Right forelimb (tissue), 1 donor: ENCODE measurements around the gene DAB1.

Experiments used
- DNase-seq: peaks from one replicate; pipeline ENCODE4 v3.0.0-alpha.2; 2018

DAB1 gene

DNA sequence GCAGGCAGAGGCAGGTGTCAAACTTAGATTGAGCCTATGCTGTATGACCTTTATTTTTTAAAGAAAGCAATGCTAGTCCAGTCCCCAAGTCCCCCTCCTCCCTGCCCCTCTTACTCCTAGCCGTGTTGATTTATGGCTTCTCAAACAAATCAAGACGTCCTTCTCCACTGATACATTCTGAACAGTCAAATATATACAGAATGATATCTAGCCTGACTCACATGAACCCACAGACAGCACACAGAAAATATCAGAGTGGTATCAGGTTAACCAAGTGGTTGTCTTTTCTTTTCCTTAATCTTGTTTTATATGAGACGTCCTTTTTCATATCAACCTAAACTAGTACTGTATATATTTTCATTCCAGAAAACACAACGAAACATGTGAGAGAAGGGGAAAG is 13.4 kb downstream of the DAB1 start:
- DNase-seq, result no peak

DNA sequence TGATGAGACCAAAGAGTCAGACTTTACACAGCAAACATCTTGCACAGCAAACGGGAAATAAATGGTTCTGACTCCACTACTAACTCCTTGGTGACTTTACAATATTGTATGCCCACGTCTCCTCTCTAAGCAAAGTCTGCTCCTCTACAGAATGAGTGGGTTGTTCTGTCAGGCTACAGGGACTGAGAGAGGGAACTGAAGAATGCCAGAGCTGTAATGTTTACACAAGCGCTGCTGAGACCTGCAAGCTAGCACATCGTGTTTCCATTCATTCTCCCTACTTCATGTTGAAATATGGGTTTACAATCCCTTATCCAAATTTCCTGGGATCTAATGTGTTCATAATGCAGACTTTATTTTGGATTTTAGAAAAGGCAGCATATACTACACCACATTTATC is 15.9 kb downstream of the DAB1 start:
- no peak for DNase-seq

DNA sequence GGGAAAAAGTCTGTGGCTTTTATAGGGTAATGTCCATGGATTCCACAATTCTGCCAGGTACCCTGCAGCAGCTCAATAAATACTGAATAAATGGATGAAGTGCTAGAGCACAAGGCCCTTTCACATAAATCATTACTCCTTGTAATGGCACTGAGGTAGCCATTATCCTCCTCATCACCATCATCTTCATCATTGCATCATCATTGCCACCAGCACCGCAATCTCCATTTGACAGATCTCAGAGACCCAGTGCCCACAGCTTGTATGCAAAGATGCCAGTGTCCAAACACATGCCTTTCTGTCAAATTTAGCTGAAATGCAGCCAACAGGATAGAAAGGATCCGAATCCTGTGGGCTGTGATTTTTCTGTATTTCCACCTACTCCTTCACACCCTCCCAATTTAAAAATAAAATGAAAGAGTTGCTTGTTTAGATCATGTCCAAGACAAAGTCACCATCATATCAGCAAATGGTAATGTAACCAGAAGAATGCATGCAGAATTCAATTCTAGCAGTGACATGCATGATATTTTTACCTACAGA is 17.4 kb downstream of the DAB1 start:
- DNase-seq, result no peak

DNA sequence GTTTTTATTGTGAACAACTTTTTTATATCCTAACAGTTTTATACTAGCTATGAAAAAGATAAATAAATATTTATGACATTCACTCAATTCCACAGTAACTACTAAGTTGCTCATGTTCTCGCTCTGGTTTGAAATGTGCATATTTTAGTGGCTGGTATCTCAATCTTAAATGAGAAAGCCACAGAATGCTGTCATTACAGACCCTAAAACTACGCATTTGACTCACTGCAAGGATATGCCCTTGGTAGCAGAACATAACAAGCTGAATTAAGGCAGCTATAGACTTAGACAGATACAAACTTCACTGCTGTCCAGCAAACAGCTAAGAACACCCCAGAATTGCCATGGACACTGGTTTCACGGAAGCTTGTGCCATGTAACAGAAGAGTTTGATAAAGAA is 19.0 kb downstream of the DAB1 start:
- no peak for DNase-seq

DNA sequence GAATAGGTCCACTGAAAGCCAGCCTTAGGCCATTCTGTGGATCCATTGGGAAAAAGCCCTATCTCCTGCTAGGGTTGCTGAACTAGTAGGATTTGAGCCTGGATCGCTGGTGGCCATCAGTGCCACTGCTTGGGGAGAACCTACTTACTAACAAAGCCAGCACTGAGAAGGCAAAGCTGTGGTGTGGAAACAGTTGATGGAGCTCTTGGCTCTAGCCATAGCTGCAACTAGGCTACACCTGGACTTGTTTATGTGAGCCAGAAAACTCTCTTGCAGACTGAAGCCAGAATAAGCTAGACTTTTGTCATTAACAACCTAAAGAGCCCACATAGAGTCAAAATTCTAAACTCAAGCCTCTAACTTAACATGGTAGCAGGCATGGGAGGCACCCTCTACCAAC is 20.7 kb downstream of the DAB1 start:
- no peak for DNase-seq

DNA sequence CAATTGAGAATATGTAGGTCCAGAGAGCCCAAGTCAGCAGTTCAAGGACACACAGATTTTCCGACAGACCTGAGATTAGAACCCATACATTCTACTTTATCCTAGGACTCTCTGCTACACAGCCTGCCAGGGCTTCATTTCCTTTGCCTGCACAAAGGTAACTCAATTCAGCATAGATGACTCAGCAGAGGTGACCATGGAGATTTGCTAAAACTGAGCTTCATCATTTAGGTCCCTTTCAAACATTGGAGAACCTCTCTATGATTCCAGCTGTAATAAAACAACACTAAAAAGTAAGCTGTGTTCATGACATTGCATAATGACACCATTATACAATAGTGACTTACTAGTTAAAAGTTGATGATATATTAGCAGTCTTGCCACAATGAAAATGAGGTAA is 22.2 kb downstream of the DAB1 start:
- DNase-seq, result no peak

DNA sequence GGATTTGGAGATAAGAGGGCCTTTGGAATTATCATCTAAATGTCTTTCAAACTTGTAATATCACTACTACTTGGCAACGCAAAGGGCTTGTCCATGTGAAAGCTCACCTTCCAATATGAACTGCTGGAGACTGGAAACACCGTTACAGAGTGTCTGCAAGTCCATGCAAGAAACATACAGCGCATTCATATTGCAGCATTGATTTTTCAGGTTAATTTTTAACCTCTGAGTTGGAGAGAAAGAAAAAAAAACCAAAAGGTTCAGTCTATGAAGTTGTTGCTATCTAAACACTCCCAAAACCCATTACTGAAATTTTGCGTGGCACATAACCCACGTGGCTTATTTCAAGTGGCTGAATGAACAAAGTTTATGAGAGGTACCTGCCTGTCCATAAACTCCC is 23.8 kb downstream of the DAB1 start:
- no peak for DNase-seq

DNA sequence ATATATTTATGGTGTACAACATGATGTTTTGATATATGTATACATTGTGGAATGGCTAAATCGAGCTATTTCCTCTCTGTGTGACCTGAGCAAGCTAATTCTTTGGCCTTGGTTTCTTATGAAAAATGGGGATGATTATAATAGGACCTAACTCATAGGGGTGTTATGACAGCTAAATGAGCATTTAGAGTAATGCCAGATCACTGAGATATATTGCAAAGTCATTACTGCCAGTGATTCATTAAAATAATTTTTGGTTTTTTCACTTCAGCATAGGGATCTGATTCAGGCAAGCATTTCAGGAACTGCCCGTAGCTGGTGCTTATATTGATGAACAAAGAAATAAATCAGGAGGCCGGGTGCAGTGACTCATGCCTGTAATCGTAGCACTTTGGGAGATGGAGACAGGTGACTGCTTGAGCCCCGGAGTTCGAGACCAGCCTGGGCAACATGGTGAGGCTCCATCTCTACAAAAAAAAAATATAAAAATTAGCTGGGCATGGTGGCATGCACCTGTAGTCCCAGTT is 30.7 kb downstream of the DAB1 start:
- DNase-seq, result no peak

DNA sequence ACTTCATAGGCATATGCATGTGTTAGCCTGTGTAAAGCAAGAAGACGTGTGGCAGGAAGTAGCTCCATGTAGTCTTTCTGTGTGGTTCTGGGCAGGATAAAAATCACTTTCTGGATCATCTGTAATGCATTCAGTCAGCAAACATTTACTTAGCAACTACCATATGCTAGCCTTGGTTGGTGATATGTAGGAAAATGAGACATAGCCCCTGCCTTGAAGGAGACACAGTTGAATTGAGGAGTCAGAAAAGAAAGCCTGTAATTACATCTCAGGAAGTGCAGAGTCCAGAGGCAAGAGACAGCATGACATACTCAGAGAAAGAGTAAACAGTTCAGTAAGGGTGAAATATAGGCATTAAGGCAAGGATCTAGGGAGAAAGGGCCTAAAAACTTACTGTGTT is 38.5 kb downstream of the DAB1 start:
- DNase-seq, result no peak

DNA sequence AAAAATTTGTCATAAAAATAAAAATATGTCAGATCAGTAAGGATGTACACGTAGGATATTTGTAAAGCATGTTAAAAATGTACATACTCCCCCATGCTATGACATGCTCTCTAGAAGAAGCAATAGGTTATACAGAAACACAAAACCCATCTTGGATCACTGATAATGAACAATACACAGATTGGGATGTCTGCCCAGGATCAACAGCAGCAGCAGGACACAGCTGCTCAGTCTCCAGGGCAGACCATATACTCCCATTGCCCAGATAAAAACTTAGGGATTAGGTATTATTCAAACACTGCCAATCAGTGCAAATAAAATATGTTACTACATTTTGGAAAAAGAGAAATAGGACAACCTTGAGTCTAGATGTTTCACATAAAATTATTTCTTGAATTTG is 39.0 kb downstream of the DAB1 start:
- no peak for DNase-seq

DNA sequence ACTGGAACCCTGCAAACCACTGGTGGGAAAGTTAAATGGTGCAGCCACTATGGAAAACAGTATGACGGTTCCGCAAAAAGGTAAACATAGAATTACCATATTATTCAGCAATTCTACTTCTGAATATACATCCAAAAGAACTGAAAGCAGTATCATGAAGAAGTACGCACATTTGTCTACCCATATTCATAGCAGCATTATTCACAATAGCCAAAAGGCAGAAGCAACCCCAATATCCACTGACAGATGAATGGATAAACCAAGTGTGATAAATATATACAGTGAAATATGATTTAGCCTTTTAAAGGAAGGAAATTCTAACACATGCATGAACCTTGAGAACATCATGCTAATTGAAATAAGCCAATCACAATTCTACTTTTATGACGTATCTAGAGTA is 39.6 kb downstream of the DAB1 start:
- DNase-seq, result no peak

DNA sequence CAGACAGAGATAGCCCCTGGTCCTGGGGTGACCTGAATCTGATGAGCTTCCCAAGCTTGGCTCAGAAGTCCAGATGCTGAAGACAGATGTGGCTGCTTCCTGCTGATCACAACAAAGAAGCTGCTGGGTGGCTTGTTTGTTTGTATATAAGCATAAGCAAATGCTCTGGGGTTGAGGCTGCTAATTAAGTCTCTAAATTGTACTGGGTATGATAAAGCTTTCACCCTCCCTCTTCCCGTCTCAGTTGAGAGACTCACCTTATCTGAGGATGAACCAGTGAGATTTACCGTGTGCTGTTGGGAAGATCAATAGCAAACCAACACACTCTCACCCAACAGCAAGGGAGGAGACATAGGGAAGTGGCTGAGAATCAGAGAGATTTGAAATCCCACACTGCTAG is 42.0 kb downstream of the DAB1 start:
- DNase-seq, result no peak

DNA sequence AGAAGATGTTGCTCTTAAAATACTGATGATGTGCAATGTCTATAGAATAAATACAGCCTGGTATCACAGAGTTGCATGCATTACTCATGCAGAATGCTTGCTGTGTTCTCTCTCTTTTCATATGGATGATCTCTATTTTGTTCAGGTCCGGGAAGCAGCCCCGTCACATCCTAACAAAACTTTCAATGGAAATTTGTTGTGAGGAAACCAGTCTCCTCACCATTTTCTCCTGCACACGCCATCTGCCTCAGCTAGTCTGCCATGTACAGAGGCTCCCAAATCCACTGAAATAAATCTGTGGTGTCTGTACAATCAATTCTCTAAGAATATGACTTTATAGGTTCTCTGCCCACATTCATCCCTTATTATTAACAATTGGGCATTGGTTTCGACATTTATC is 42.4 kb downstream of the DAB1 start:
- DNase-seq, result no peak

DNA sequence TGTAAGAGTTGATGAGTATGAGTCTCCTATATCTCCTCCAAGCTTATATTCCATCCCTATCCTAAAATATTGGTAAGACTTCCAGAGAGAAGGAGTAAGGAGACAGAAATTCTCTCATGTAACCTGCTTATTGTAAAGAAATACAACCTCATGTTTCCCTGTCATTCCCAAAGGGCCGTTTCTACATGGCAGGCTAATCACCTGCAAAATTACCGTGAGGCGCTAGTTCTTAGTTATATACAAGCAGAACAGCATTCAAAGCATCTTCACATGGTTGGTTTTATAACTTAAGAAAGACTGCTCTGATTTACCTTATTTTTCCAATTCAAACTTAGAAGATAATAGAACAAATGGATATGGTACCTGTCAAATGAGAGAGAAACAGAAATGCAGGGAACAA is 42.9 kb downstream of the DAB1 start:
- DNase-seq, result no peak

DNA sequence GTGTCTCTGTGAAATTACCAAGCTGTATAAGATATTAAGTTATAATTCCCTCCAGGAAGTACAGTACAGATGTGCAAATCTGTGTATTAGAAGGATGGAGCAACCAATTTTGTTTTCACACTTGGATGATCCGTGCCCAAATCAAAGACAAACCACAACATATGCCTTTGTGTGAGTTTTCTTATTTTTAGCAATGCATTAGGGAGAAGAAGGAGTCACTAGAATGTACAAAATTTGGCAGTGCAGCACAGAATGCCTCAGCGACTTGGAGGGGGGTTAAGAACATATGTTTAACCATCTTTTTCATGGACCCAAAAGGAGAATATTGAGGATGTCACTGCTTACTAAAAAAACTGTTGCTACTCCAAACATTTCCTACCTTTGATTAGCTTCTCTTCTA is 45.3 kb downstream of the DAB1 start:
- no peak for DNase-seq

DNA sequence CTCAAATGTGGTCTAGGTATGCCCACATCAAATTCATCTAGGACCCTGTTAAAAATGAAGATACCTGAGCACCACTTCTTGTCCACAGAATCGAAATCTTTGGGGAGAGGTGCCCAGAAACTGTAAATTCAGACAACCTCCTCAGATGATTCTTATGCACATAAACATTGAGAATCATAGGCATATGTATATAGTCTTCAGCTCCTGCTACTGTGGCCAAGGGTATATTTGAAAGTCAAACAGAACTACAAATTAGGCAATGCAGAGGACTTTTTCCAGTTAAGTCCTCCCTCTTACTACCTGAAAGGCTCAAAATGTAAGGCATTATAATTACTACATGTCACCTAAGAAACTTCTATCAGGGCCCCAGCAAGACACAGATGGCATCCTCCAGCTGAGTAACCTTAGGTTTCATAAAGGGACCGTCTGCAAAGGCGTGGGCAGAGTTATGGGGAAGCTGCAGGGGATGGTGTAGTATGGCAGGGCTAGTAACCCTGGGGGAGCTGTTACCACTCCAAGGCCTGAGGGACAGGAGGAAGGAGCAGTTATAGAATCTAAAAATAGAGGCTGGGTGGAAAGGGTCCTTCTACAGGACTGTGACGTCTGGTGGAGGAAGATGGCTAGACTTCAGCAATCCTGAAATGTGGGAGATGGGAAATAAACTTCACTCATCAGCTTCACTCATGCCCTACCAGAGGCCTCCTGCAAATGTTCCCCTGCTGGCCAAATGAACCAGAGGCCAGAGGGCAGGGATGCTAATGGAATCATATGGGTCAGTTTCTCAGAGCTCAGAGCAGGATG is 46.3 kb downstream of the DAB1 start:
- no peak for DNase-seq

DNA sequence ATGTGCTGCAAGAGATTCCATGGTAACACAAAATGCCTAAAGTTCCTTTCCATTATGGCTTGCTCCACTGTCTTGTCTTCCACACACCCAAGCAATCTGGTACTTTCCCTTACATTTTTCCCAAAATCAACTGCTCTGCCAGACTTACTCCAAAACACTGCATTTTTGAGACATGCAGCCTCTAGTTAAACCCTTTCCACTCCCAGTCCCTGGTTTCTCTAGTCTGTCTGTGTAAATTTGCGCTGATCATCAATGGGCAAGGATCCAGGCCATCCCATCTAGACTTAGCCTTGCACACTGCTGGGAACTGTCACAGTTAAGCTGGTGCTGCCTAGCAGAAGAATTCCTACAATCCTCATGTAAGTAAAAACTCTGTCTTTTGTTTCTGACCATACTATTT is 47.8 kb downstream of the DAB1 start:
- DNase-seq, result no peak

DNA sequence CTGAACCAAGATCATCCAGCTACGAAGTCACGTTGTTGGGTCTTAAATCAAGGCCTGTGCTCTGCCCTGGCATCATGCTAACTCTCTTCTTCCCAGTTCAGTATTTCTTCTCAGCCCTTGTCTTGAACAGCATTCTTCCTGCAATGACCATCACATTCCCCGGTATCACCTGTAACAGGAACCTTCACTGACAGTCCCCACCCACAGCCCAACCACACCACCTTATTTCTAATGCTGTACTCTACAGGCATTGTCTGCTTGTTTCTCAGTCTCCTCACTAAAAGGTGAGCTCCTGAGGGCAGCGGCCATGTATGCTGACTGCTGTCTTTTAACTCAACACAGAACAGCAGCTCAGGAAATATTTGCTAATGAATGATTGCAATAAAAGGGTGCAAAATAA is 54.0 kb downstream of the DAB1 start:
- DNase-seq, result no peak

DNA sequence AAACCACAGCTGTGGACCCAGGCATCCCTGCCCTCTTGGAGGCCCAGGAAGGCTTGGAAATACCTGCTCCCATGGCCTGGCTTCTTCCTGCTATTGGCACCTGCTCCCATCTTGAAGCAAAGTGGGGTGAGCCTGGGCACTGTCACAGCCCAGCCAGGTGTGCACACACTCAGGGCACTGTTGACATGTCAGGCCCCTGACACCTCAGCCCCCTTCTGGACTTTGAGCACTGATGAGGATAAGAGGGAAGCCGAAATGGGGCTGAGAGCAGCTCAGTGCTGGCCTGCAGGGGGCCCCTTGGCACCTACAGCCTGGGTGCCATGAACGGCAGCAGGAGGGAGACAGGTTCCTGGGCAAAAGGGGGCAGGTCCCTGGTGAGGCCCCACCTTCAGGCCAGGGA is 55.9 kb downstream of the DAB1 start:
- no peak for DNase-seq

DNA sequence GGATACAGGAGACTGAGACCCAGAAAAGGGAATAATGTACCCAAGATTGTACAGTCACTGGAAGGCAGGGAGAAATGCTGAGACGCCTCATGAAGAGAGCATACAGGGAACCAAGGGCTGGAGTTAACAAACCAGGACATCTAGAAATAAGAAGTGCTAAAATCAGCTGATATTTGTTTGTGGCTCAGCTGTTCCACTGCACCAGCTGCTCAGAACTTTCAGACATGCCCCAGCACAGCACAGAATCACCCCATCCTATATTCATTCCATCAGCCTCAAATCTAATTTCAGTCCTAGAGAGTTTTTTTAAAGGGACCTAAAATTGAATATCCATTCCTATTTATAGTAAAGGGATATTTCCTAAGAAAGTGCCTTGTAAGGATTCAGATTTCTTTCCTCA is 60.2 kb downstream of the DAB1 start:
- DNase-seq, result no peak

DNA sequence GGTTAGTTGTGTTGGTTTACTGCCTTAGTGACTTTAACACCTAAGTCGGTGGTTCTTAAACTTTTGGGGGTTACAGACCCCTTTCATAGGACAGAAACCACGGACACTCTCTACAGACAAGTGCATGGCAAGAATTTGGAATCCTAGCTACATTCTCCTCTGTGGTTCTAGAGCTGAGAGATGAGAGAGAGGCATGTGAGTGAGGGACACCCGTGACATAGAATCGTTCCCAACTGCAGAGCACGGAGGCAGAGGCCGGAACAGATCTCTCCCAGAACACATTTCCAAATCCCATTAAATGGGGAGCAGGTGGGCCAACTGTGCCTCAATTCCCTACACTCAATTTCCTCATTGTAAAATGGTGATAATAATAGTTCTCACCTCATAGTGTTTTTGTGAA is 60.7 kb downstream of the DAB1 start:
- no peak for DNase-seq

DNA sequence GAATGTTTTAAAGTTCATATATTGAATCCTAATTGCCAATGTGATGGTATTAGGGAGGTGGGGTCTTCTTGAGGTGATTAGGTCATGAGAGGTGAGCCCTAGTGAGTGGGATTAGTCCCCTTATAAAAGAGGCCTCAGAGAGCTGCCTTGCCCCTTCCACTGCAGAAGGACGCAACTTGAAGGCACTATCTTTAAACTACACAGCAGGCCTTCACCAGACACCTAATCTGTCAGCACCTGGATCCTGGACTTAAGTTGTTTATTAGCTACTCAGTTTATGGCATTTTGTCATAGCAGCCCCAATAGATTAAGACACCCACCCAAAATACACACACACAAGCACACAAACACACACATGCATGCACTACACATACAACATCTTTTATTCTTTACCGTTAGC is 61.4 kb downstream of the DAB1 start:
- no peak for DNase-seq

DNA sequence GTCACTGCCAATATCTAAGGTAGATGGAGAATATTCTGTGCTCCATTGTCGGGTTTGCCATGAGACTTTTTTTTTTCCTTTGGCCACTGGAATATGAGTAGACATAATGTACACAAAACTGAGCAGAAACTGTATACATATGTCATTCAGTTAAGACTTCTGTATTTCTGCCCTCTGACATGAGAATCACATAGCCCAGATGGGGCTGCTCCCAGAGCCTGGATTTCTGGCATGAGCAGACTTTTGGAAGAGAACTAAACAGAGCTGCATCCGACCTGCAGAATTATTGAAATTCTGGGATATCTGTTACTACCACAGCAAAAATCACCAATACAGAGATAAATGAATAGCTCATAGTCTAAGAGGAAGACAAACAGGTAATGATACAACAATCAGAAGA is 62.3 kb downstream of the DAB1 start:
- DNase-seq, result no peak

DNA sequence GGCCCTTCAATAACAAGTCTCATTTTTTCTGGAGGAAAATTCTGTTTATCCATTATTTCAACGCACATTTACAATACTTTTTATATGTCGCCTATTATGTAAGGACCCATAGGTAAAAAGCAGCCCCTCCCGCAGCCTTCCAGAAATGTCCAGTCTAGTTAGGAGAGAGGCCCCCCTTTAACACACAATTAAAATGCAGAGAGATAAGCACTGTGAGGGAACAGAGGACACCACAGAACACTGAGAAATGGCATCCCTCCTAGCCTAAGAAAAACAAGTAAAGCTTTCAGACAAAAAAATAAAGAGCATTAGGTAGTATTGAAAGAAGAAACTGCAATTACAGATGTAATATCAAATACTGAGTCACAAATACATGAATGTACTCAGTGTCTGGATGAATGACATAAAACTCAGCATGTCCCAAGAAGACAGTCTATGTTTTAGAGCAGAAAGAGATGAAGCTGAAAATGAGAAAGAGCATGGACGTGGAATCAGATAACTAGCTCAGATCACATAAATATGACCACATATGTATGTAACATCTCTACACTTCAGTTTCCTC is 62.9 kb downstream of the DAB1 start:
- no peak for DNase-seq

DNA sequence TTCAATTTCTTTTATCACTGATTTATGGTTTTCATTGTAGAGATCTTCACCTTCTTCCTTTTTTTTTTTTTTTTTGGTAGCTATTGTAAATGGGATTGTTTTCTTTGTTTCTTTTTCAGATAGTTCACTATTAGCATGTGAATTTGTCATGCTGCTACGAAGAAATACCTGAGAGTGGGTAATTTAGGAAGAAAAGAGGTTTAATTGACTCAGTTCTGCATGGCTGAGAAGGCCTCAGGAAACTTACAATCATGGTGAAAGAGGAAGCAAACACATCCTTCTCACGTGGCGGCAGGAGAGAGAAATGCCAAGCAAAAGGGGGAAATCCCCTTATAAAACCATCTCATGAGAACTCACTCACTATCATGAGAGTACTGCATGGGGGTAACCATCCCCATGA is 66.4 kb downstream of the DAB1 start:
- DNase-seq, result no peak
